K562 (cell line): Measurements from ENCODE around the gene SIRT7. TPM values are rescaled to one million over a fixed set of nuclear protein-coding genes. Genes with fewer than 3 reads are reported as not detected.

ENCODE experiments used
- ATAC-seq: fragments of 200-7000 bp; cut with Tn5 transposase; 3 replicates; pipeline ENCODE4 v1.9.1; 2020; ENCODE audit warnings: moderate library complexity
- Bru-seq: library from RNA; stranded (reverse); fragments of 400-500 nt; gene quantifications from one replicate; lab custom pipeline; 2021; lab: Mats Ljungman, UMichigan
- BruChase-seq, 2 experiments: library from RNA; stranded (reverse); fragments of 400-500 nt; gene quantifications; one replicate each; lab custom pipeline; 2021; lab: Mats Ljungman, UMichigan
- BruUV-seq: library from RNA; stranded (reverse); fragments of 400-500 nt; replicated peaks from 2 replicates; lab custom pipeline; 2021; lab: Mats Ljungman, UMichigan
- CTCF ChIA-PET: fragments of 300-600 bp; formaldehyde crosslinking; extraction: SDS; loops from one replicate; lab custom pipeline; 2021; ENCODE audit warnings: low intra/inter-chr PET ratio; lab: Yijun Ruan, JAX
- POLR2A ChIA-PET: fragments of 300-600, 350-650 bp; sonication (Branson Sonifier 250); formaldehyde crosslinking; extraction: SDS; loops from one replicate; lab custom pipeline; 2021; ENCODE audit warnings: antibody characterized with exemption, inconsistent platforms; lab: Yijun Ruan, JAX
- DNase-seq, 4 experiments: peaks; one replicate each; pipeline versions ENCODE4 v3.0.0 to v3.0.0-alpha.2; 2011 to 2018; ENCODE audit warnings: low spot score in 3 of 4, mixed read lengths in 3 of 4; ENCODE audit errors: extremely low read depth in 1 of 4
- FAIRE-seq: peaks from 2 replicates; lab custom pipeline; 2011; peaks lifted over from hg19 to GRCh38; lab: Jason Lieb, UNC
- H2AFZ ChIP-seq: 2 replicates; pipeline ENCODE4 v1.6.0; 2011; ENCODE audit warnings: low read depth, low read length, control low read depth, inconsistent platforms
- H3K27ac ChIP-seq: fragments of 200-600 bp; 3 replicates; pipeline ENCODE4 v1.8.0; 2011; ENCODE audit warnings: low read depth, mild to moderate bottlenecking, control low read depth, inconsistent platforms, low read length, moderate library complexity, mixed read lengths; ENCODE audit errors: extremely low read depth
- H3K27me3 ChIP-seq, 2 experiments: fragments of 300-600 bp in 1 of 2; 2 replicates in 1 of 2; 3 replicates in 1 of 2; pipeline versions ENCODE4 v1.6.0 to v1.8.0; 2011; ENCODE audit warnings: inconsistent platforms in 2 of 2, low read length in 2 of 2, mild to moderate bottlenecking in 1 of 2, mixed read lengths in 1 of 2, moderate library complexity in 1 of 2; ENCODE audit not compliant: control insufficient read depth in 2 of 2, insufficient read depth in 2 of 2
- H3K36me3 ChIP-seq: fragments of 300-600 bp; 3 replicates; pipeline ENCODE4 v1.8.0; 2011; ENCODE audit warnings: mild to moderate bottlenecking, low read length, inconsistent platforms; ENCODE audit not compliant: control insufficient read depth, insufficient read depth
- H3K4me1 ChIP-seq, 2 experiments: fragments of 200-600 bp in 1 of 2; replicated peaks in 1 of 2; 2 replicates in 1 of 2; 3 replicates in 1 of 2; pipeline versions ENCODE4 v1.5.1 to v1.8.0; 2011; ENCODE audit warnings: inconsistent platforms in 2 of 2, low read length in 2 of 2, mild to moderate bottlenecking in 1 of 2, mixed read lengths in 1 of 2, moderate library complexity in 1 of 2; ENCODE audit not compliant: control insufficient read depth in 2 of 2, insufficient read depth in 2 of 2
- H3K4me2 ChIP-seq: 2 replicates; pipeline ENCODE4 v1.6.1; 2011; ENCODE audit warnings: low read length, control low read depth, inconsistent platforms, mixed read lengths; ENCODE audit not compliant: insufficient read depth
- H3K4me3 ChIP-seq: fragments of 200-600 bp; sonication (generic), shearing (Covaris generic); 2 replicates; pipeline ENCODE4 v1.5.1; 2016; ENCODE audit warnings: control low read depth, inconsistent platforms
- H3K79me2 ChIP-seq: fragments of 200-600 bp; 3 replicates; pipeline ENCODE4 v1.8.0; 2011; ENCODE audit warnings: low read length, inconsistent platforms; ENCODE audit not compliant: control insufficient read depth, insufficient read depth
- H3K9ac ChIP-seq, 2 experiments: 2 replicates each; pipeline versions ENCODE4 v1.6.0 to v1.6.1; 2011; ENCODE audit warnings: low read depth in 2 of 2, low read length in 2 of 2, control low read depth in 1 of 2, inconsistent platforms in 1 of 2, mild to moderate bottlenecking in 1 of 2, mixed read lengths in 1 of 2; ENCODE audit not compliant: insufficient read depth in 1 of 2
- H3K9me1 ChIP-seq: one replicate; pipeline ENCODE4 v1.6.0; 2011; ENCODE audit warnings: inconsistent platforms, mild to moderate bottlenecking, low read length, moderate library complexity; ENCODE audit not compliant: control insufficient read depth, insufficient read depth
- H3K9me3 ChIP-seq: replicated peaks from 2 replicates; pipeline ENCODE4 v1.5.1; 2011; ENCODE audit warnings: low read depth, low read length, inconsistent platforms; ENCODE audit not compliant: control insufficient read depth, insufficient read depth
- H4K20me1 ChIP-seq: replicated peaks from 2 replicates; pipeline ENCODE4 v1.6.1; 2011; ENCODE audit warnings: low read length, inconsistent platforms, mixed read lengths; ENCODE audit not compliant: control insufficient read depth, insufficient read depth
- EGR1 ChIP-seq: fragments of 450-650 bp; conservative IDR thresholded peaks from 2 replicates; pipeline ENCODE4 v1.6.1; 2017; ENCODE audit warnings: mild to moderate bottlenecking
- EHMT2 ChIP-seq: fragments of 450-650 bp; IDR thresholded peaks from 2 replicates; pipeline ENCODE4 v1.6.1; 2018; ENCODE audit warnings: antibody characterized with exemption
- MTF1 ChIP-seq: fragments of 250-450 bp; sonication (Bioruptor Pico); IDR thresholded peaks from 2 replicates; pipeline ENCODE4 v1.9.0; 2021; ENCODE audit warnings: moderate library complexity, mild to moderate bottlenecking, inconsistent platforms, borderline replicate concordance
- NCOA6 ChIP-seq: fragments of 450-650 bp; IDR thresholded peaks from 2 replicates; pipeline ENCODE4 v1.6.1; 2017; ENCODE audit warnings: mild to moderate bottlenecking
- POLR2H ChIP-seq: IDR thresholded peaks from 2 replicates; pipeline ENCODE4 v1.6.1; 2016; ENCODE audit warnings: missing genetic modification characterization, low read depth, mild to moderate bottlenecking, control low read depth, missing compliant biosample characterization, moderate library complexity
- PYGO2 ChIP-seq: fragments of 450-650 bp; IDR thresholded peaks from 2 replicates; pipeline ENCODE4 v1.6.1; 2016; ENCODE audit warnings: mild to moderate bottlenecking, missing genetic modification characterization, moderate library complexity, missing compliant biosample characterization
- SRSF9 ChIP-seq: fragments of 200-400 bp; formaldehyde crosslinking; IDR thresholded peaks from 2 replicates; pipeline ENCODE4 v1.6.1; 2017; ENCODE audit warnings: low read depth, low read length, borderline replicate concordance
- ZNF12 ChIP-seq: sonication (generic); formaldehyde crosslinking; IDR thresholded peaks from 2 replicates; pipeline ENCODE4 v1.4.0; 2020; ENCODE audit warnings: mild to moderate bottlenecking, missing genetic modification reagents
- ZNF431 ChIP-seq: sonication (generic); formaldehyde crosslinking; IDR thresholded peaks from 2 replicates; pipeline ENCODE4 v1.8.0; 2022; ENCODE audit warnings: mild to moderate bottlenecking, missing genetic modification reagents
- WGBS: fragments of 100-300 bp; shearing (Covaris generic); methylation state at CpG from one replicate; pipeline ENCODE4 v1.1.6; 2016; ENCODE audit warnings: low coverage, mixed read lengths; ENCODE audit not compliant: insufficient coverage; ENCODE audit errors: missing lambda C conversion rate; 5-methylcytosine and 5-hydroxymethylcytosine counted together
- in situ Hi-C: fragments of 300-500 bp; cut with MboI; formaldehyde crosslinking; loops from 4 replicates; pipeline ENCODE4 v1.15.0; 2018; ENCODE audit warnings: inconsistent platforms, mixed read lengths
- intact Hi-C: fragments of 100-400 bp; cut with micrococcal nuclease; formaldehyde crosslinking; loops from 2 replicates; pipeline ENCODE4 v1.14.2; 2022
- long read RNA-seq, 3 experiments: library from polyadenylated mRNA in 2 of 3; library from RNA in 1 of 3; unstranded in 2 of 3; stranded (forward) in 1 of 3; transcript quantifications; one replicate each; pipeline ENCODE4 v2.0.0, GENCODE V29; 2019 to 2022
- polyA minus RNA-seq, 3 experiments: library from RNA; depleted of rRNA, polyadenylated mRNA; stranded (reverse); fragments of >200 nt; gene quantifications; 2 replicates each; pipeline ENCODE4 v1.2.3, GENCODE V29; 2011
- polyA plus RNA-seq, 8 experiments: library from polyadenylated mRNA; depleted of rRNA in 4 of 8; stranded (reverse) in 5 of 8; unstranded in 3 of 8; fragments of >200 nt; fragmentation: Nextera tagmentation in 2 of 8; fragmentation: Illumina TruSeq in 1 of 8; extraction: Ambion mirVana in 2 of 8; extraction: Trizol in 1 of 8; gene quantifications; 2 replicates each; pipeline versions ENCODE4 v1.2.1 to v1.2.3, GENCODE V29; 2011 to 2014; ENCODE audit warnings: inconsistent platforms in 1 of 8, missing spikeins in 1 of 8
- total RNA-seq, 7 experiments: library from RNA; depleted of rRNA in 6 of 7; stranded (reverse); fragments of >200 nt in 6 of 7; fragmentation: Illumina TruSeq in 2 of 7; extraction: Trizol in 2 of 7; gene quantifications; 2 replicates each; pipeline versions ENCODE4 v1.2.1 to v1.2.3, GENCODE V29; 2011 to 2021; ENCODE audit warnings: low replicate concordance in 1 of 7
- TF ChIP-seq, protein P1 (sequence below): fragments of 450-650 bp; IDR thresholded peaks from 2 replicates; pipeline ENCODE4 v1.6.1; 2018; ENCODE audit not compliant: partially characterized antibody

Gene SIRT7
- 90.9 and 205 TPM in 2 replicates for total RNA-seq (2011; cell fraction: chromatin; rRNA removed; ENCODE audit: low replicate concordance)
- 97.4 and 110 TPM in 2 replicates for total RNA-seq (2011; cell fraction: nucleolus; rRNA removed)
- total RNA-seq (2011; cell fraction: nucleoplasm; rRNA removed): 93.3 and 125 TPM in 2 replicates
- 42.2 and 49.3 TPM in 2 replicates for total RNA-seq (2014; rRNA removed)
- total RNA-seq (2014; rRNA removed; fragmentation: Illumina TruSeq; extraction: Trizol): 9.0 and 9.8 TPM in 2 replicates
- 23.6 and 24.6 TPM in 2 replicates for total RNA-seq (2015; rRNA removed; fragmentation: Illumina TruSeq; extraction: Trizol)
- total RNA-seq (2021): 35.7 and 44.1 TPM in 2 replicates
- 9.3 and 11.7 TPM in 2 replicates for polyA plus RNA-seq (2011; rRNA removed)
- 11.2 and 16.2 TPM in 2 replicates for polyA plus RNA-seq (2011; cell fraction: cytosol; rRNA removed)
- 56.9 and 86.9 TPM in 2 replicates for polyA plus RNA-seq (2011; cell fraction: nucleus; rRNA removed)
- polyA plus RNA-seq (2012): 36.1 and 36.9 TPM in 2 replicates
- 20.3 and 25.7 TPM in 2 replicates for polyA plus RNA-seq (2014; fragmentation: Illumina TruSeq; extraction: Trizol)
- 1 to 10 TPM; 1.6 to 2.0 TPM for polyA plus RNA-seq (2014; fragmentation: Nextera tagmentation; extraction: Ambion mirVana)
- 43.9 and 54.8 TPM in 2 replicates for polyA plus RNA-seq (2014; rRNA removed)
- polyA minus RNA-seq (2011; rRNA and poly(A)+ RNA removed): 18.7 and 21.5 TPM in 2 replicates
- polyA minus RNA-seq (2011; cell fraction: cytosol; rRNA and poly(A)+ RNA removed): 22.3 and 25.1 TPM in 2 replicates
- polyA minus RNA-seq (2011; cell fraction: nucleus; rRNA and poly(A)+ RNA removed): 27.7 and 31.4 TPM in 2 replicates
- percentile 86 among the genes with signal in this experiment for Bru-seq, nascent RNA
- percentile 84 among the genes with signal in this experiment for BruChase-seq, experiment 1, labeled RNA remaining after a 2-hour chase
- percentile 91 among the genes with signal in this experiment for BruChase-seq, experiment 2, labeled RNA remaining after a 6-hour chase
- long read RNA-seq, experiment 1, transcript SIRT7-201 (10 exons, 1,743 nt): major isoform, 27 of 174 reads
- long read RNA-seq, experiment 1, partial matches to known transcripts: 58 of 174 reads
- long read RNA-seq, experiment 1, other reads (novel, unspliced or antisense): 86 of 174 reads
- long read RNA-seq, experiment 2, transcript SIRT7-201 (10 exons, 1,743 nt): major isoform, 9 of 33 reads
- long read RNA-seq, experiment 2, partial matches to known transcripts: 15 of 33 reads
- long read RNA-seq, experiment 2, other reads (novel, unspliced or antisense): 8 of 33 reads
- long read RNA-seq, experiment 3, partial matches to known transcripts: 14 of 30 reads
- long read RNA-seq, experiment 3, other reads (novel, unspliced or antisense): 13 of 30 reads

DNA sequence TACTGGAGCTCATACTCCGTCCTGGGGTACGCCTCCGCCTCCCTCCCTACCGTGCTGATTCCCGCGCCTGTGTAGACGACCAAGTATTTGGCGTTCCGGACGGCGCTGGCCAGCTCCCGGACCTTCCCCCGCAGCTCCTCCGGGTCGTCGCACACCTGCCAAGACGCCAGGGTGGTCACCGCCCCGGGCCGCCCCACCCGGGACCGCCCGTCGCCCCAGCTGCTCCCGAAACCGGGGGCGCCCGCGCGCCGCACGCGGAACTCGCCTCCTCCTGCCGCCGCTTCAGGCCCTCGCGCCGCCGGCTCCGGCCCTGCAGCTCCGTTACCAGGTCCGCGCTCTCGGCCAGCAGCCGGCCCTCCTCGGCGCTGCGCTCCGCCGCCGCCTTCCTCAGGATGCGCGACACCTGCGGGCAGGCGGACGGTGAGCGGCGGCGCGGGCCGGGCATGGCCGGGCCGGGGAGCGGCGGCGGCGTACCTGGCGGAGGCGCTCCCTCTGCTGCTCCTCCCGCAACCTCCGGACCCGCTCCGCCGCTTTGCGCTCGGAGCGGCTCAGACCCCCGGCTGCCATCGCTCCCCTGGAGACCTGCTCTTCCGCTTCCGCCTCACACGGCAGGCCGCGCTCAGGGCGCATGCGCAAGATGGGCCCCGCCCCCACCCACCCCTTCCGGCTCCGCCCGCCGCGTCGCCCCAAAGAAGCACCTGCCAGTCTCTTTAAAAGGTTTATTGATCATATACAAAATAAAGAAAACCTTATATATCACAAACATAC lies at the start of gene SIRT7:
Gene SIRT7 (minus strand): TSS at position 612 of the 768 bp plus-strand sequence. CDS start 45 bp downstream, at position 567.
- Histone ChIP-seq H3K9me1 (peaks cover 8% of the 10 kb centered on the region), H3K27me3 (no peaks in the 10 kb centered on the region), H3K9me3 (no peaks in the 10 kb centered on the region), H3K4me3 (peak within 1 kb of the TSS; percentile 91), H3K27ac (peak within 1 kb of the TSS; percentile 69), H3K36me3 (peaks cover 79% of the 10 kb centered on the region), H3K79me2 (peaks cover 69% of the 10 kb centered on the region), H2AFZ (no peak within 1 kb of the TSS; the same call in 1 of the 2 replicates), H4K20me1 (peaks cover 23% of the 10 kb centered on the region), H3K4me2 (peak within 1 kb of the TSS; percentile 96), H3K4me1 (peaks cover 43 to 91% of the 10 kb centered on the region in 2 experiments), H3K9ac (peak within 1 kb of the TSS; percentile 71 to 93)
- intact Hi-C loops: no loop called here
- FAIRE-seq: no peak
- ChIA-PET CTCF (no interaction called here), POLR2A (interaction anchor here (0.6 to 3.4 kb wide), 11 partner anchors 7 to 407 kb away, joined by 3 to 32 read pairs (median 5); partner anchors contain the start of genes MAFG and SLC25A10)
- ATAC-seq: peak; percentile 70
- no TSS peak for BruUV-seq
- in situ Hi-C loops: no loop called here
- under 1% methylated on average over 34 of the region's 94 CpGs for WGBS
- DNase-seq: peak; percentile 88 to 96 (median 90)
- TF ChIP-seq EGR1 (no peak; the same call in 1 of the 2 replicates), ZNF431 (CRISPR knock-in tag) (no peak), EHMT2 (no peak), PYGO2 (tag) (no peak), SRSF9 (no peak), NCOA6 (no peak), ZNF12 (CRISPR knock-in tag) (no peak), POLR2H (tag) (no peak), MTF1 (CRISPR knock-in tag) (no peak)
- TF ChIP-seq, protein P1, sequence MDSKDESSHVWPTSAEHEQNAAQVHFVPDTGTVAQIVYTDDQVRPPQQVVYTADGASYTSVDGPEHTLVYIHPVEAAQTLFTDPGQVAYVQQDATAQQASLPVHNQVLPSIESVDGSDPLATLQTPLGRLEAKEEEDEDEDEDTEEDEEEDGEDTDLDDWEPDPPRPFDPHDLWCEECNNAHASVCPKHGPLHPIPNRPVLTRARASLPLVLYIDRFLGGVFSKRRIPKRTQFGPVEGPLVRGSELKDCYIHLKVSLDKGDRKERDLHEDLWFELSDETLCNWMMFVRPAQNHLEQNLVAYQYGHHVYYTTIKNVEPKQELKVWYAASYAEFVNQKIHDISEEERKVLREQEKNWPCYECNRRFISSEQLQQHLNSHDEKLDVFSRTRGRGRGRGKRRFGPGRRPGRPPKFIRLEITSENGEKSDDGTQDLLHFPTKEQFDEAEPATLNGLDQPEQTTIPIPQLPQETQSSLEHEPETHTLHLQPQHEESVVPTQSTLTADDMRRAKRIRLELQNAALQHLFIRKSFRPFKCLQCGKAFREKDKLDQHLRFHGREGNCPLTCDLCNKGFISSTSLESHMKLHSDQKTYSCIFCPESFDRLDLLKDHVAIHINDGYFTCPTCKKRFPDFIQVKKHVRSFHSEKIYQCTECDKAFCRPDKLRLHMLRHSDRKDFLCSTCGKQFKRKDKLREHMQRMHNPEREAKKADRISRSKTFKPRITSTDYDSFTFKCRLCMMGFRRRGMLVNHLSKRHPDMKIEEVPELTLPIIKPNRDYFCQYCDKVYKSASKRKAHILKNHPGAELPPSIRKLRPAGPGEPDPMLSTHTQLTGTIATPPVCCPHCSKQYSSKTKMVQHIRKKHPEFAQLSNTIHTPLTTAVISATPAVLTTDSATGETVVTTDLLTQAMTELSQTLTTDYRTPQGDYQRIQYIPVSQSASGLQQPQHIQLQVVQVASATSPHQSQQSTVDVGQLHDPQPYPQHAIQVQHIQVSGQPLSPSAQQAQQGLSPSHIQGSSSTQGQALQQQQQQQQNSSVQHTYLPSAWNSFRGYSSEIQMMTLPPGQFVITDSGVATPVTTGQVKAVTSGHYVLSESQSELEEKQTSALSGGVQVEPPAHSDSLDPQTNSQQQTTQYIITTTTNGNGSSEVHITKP: no peak
